Endothelial cell (in vitro differentiated cells): ENCODE results near the gene SERPINA5. TPM values are rescaled to one million over a fixed set of nuclear protein-coding genes. Genes with fewer than 3 reads are reported as not detected.
"Not testable (repeated sequence)": the region's sequence is repeated elsewhere in the genome, so short reads cannot be mapped to it uniquely, and the experiment has no call there.

Experiments
- DNase-seq: peaks from one replicate; pipeline ENCODE4 v3.0.0; 2021; ENCODE audit warnings: low spot score
- H3K27ac Mint-ChIP-seq: one replicate; pipeline ENCODE4 v1.8.0; 2021; ENCODE audit warnings: mixed read lengths, inconsistent platforms; ENCODE audit not compliant: unreplicated experiment
- H3K27me3 Mint-ChIP-seq: one replicate; pipeline ENCODE4 v1.8.0; 2021; ENCODE audit warnings: mild to moderate bottlenecking, moderate library complexity, mixed read lengths, inconsistent platforms; ENCODE audit not compliant: unreplicated experiment
- H3K36me3 Mint-ChIP-seq: one replicate; pipeline ENCODE4 v1.8.0; 2021; ENCODE audit warnings: mild to moderate bottlenecking, low read depth, mixed read lengths, inconsistent platforms; ENCODE audit not compliant: unreplicated experiment
- H3K4me1 Mint-ChIP-seq: one replicate; pipeline ENCODE4 v1.8.0; 2021; ENCODE audit warnings: mild to moderate bottlenecking, mixed read lengths, inconsistent platforms; ENCODE audit not compliant: unreplicated experiment
- H3K4me3 Mint-ChIP-seq: one replicate; pipeline ENCODE4 v1.8.0; 2021; ENCODE audit warnings: mild to moderate bottlenecking, mixed read lengths, inconsistent platforms; ENCODE audit not compliant: unreplicated experiment
- H3K9me3 Mint-ChIP-seq: one replicate; pipeline ENCODE4 v1.8.0; 2021; ENCODE audit warnings: mixed read lengths, inconsistent platforms; ENCODE audit not compliant: unreplicated experiment
- CTCF ChIP-seq: fragments of 200-600 bp; sonication (generic); IDR thresholded peaks from one replicate; pipeline ENCODE4 v1.5.0; 2021; ENCODE audit warnings: antibody characterized with exemption; ENCODE audit not compliant: unreplicated experiment
- total RNA-seq: library from RNA; stranded (reverse); fragmentation: NEBNext Ultra II Directional; extraction: Animal tissue kit (Norgen Biotek cat#: 25700); gene quantifications from one replicate; pipeline ENCODE4 v1.2.1, GENCODE V29; 2021; ENCODE audit not compliant: unreplicated experiment

SERPINA5 gene
- total RNA-seq, 1 donor from 2014 or later: 0.26 TPM

- Mint-ChIP-seq H3K4me3 (no peak overlapping the region), H3K9me3 (no peaks in the 10 kb centered on the region), H3K4me1 (no peaks in the 10 kb centered on the region), H3K27me3 (peaks cover 11% of the 10 kb centered on the region), H3K27ac (no peak overlapping the region), H3K36me3 (no peaks in the 10 kb centered on the region)
- no peak for DNase-seq
- TF ChIP-seq CTCF: no peak
These were observed 53.9 kb downstream of the SERPINA5 start for GRCh38 chr14:94635154-94635553.

- Mint-ChIP-seq H3K27me3 (peaks cover 7% of the 10 kb centered on the region), H3K4me1 (no peaks in the 10 kb centered on the region), H3K27ac (no peak overlapping the region), H3K9me3 (no peaks in the 10 kb centered on the region), H3K36me3 (no peaks in the 10 kb centered on the region), H3K4me3 (no peak overlapping the region)
- no peak for DNase-seq
- no peak for TF ChIP-seq CTCF
These were observed 55.7 kb downstream of the SERPINA5 start for GRCh38 chr14:94636744-94637412.

- not testable (repeated sequence) for H3K36me3 Mint-ChIP-seq, DNase-seq, H3K9me3 Mint-ChIP-seq, H3K4me3 Mint-ChIP-seq, H3K27ac Mint-ChIP-seq, H3K27me3 Mint-ChIP-seq, H3K4me1 Mint-ChIP-seq
These were observed 56.6 kb downstream of the SERPINA5 start for GRCh38 chr14:94637814-94638213.

GRCh38 chr14:94638339-94638738 lies 57.1 kb downstream of the SERPINA5 start:
- no peaks in the 10 kb centered on the region for H3K9me3 Mint-ChIP-seq
- no peaks in the 10 kb centered on the region for H3K36me3 Mint-ChIP-seq
- H3K4me3 Mint-ChIP-seq: no peak overlapping the region
- peaks cover 5% of the 10 kb centered on the region for H3K27me3 Mint-ChIP-seq
- H3K4me1 Mint-ChIP-seq: no peaks in the 10 kb centered on the region
- no peak for DNase-seq
- H3K27ac Mint-ChIP-seq: no peak overlapping the region
- no peak for TF ChIP-seq CTCF

- peaks cover 4% of the 10 kb centered on the region for H3K4me1 Mint-ChIP-seq
- H3K27me3 Mint-ChIP-seq: peaks cover 8% of the 10 kb centered on the region
- no peak for TF ChIP-seq CTCF
- H3K9me3 Mint-ChIP-seq: no peaks in the 10 kb centered on the region
- no peak overlapping the region for H3K4me3 Mint-ChIP-seq
- no peak overlapping the region for H3K27ac Mint-ChIP-seq
- no peaks in the 10 kb centered on the region for H3K36me3 Mint-ChIP-seq
- DNase-seq: no peak
These were observed 58.0 kb downstream of the SERPINA5 start for GRCh38 chr14:94638961-94639817.
